Endothelial cell of umbilical vein (primary cell): ENCODE results near the gene PLEKHA5. TPM values are rescaled to one million over a fixed set of nuclear protein-coding genes. Genes with fewer than 3 reads are reported as not detected.

ENCODE experiments used
- BruUV-seq: library from RNA; stranded (reverse); fragments of 400-500 nt; replicated peaks from 2 replicates; lab custom pipeline; 2021; lab: Mats Ljungman, UMichigan
- CTCF ChIA-PET: fragments of 300-600, 350-600 bp; sonication (Branson Sonifier 250); formaldehyde crosslinking; loops from one replicate; lab custom pipeline; 2021; ENCODE audit warnings: antibody characterized with exemption, inconsistent platforms; lab: Charles Lee
- POLR2A ChIA-PET: fragments of 300-600, 350-600 bp; sonication (Branson Sonifier 250); formaldehyde crosslinking; loops from one replicate; lab custom pipeline; 2021; ENCODE audit warnings: antibody characterized with exemption, inconsistent platforms; lab: Charles Lee
- DNase-seq: peaks from one replicate; pipeline ENCODE4 v3.0.0-alpha.2; 2011; ENCODE audit warnings: low read depth, low spot score
- FAIRE-seq: peaks from 2 replicates; lab custom pipeline; 2011; peaks lifted over from hg19 to GRCh38; lab: Jason Lieb, UNC
- H2AFZ ChIP-seq: 2 replicates; pipeline ENCODE4 v1.6.0; 2012; ENCODE audit warnings: low read depth, low read length, control low read depth, inconsistent platforms
- H3K27ac ChIP-seq: 2 replicates; pipeline ENCODE4 v1.5.1; 2011; ENCODE audit warnings: low read depth, mild to moderate bottlenecking, control low read depth, low read length, moderate library complexity; ENCODE audit not compliant: insufficient read depth
- H3K27me3 ChIP-seq, 2 experiments: 2 replicates each; pipeline versions ENCODE4 v1.6.0 to v1.6.1; 2011; ENCODE audit warnings: low read length in 2 of 2, mixed read lengths in 1 of 2; ENCODE audit not compliant: control insufficient read depth in 2 of 2, insufficient read depth in 2 of 2
- H3K36me3 ChIP-seq, 2 experiments: 2 replicates in 1 of 2; 3 replicates in 1 of 2; pipeline ENCODE4 v1.5.1; 2011; ENCODE audit warnings: low read length in 2 of 2, mild to moderate bottlenecking in 1 of 2, moderate library complexity in 1 of 2; ENCODE audit not compliant: control insufficient read depth in 2 of 2, insufficient read depth in 2 of 2; ENCODE audit errors: extremely low read depth in 1 of 2
- H3K4me1 ChIP-seq: 3 replicates; pipeline ENCODE4 v1.5.1; 2011; ENCODE audit warnings: mild to moderate bottlenecking, low read length; ENCODE audit not compliant: control insufficient read depth, insufficient read depth; ENCODE audit errors: extremely low read depth
- H3K4me2 ChIP-seq: 2 replicates; pipeline ENCODE4 v1.6.1; 2011; ENCODE audit warnings: low read length, control low read depth, mixed read lengths; ENCODE audit not compliant: insufficient read depth
- H3K4me3 ChIP-seq, 3 experiments: fragments of 200-600 bp in 1 of 3; sonication (generic), shearing (Covaris generic) in 1 of 3; replicated peaks in 1 of 3; 2 replicates each; pipeline ENCODE4 v1.5.1; 2011 to 2016; ENCODE audit warnings: control low read depth in 3 of 3, low read length in 3 of 3, mild to moderate bottlenecking in 2 of 3, inconsistent platforms in 1 of 3, low read depth in 1 of 3, moderate library complexity in 1 of 3; ENCODE audit not compliant: insufficient read depth in 1 of 3
- H3K79me2 ChIP-seq: 2 replicates; pipeline ENCODE4 v1.6.0; 2012; ENCODE audit warnings: low read length, inconsistent platforms; ENCODE audit not compliant: control insufficient read depth, insufficient read depth
- H3K9ac ChIP-seq: replicated peaks from 2 replicates; pipeline ENCODE3; 2011; ENCODE audit warnings: low read length, control low read depth; ENCODE audit not compliant: insufficient read depth; ENCODE audit errors: extremely low read depth
- H3K9me1 ChIP-seq: replicated peaks from 3 replicates; pipeline ENCODE4 v1.6.0; 2011; ENCODE audit warnings: mild to moderate bottlenecking, low read length; ENCODE audit not compliant: control insufficient read depth, insufficient read depth; ENCODE audit errors: extremely low read depth
- H3K9me3 ChIP-seq: replicated peaks from 2 replicates; pipeline ENCODE4 v1.5.1; 2012; ENCODE audit warnings: low read length, inconsistent platforms; ENCODE audit not compliant: control insufficient read depth, insufficient read depth
- H4K20me1 ChIP-seq: replicated peaks from 2 replicates; pipeline ENCODE3; 2011; ENCODE audit warnings: mild to moderate bottlenecking, low read length; ENCODE audit not compliant: control insufficient read depth, insufficient read depth; ENCODE audit errors: extremely low read depth
- CTCF ChIP-seq, 2 donors: IDR thresholded peaks; 1 replicate in 1 of 2; 2 replicates in 1 of 2; pipeline ENCODE4 v1.5.1; 2011; ENCODE audit warnings: low read length in 2 of 2, mild to moderate bottlenecking in 2 of 2, moderate library complexity in 2 of 2, control low read depth in 1 of 2, inconsistent platforms in 1 of 2, low read depth in 1 of 2; ENCODE audit not compliant: insufficient read depth in 1 of 2; ENCODE audit errors: extremely low read depth in 1 of 2
- EZH2 ChIP-seq: IDR thresholded peaks from 2 replicates; pipeline ENCODE4 v1.6.1; 2012; ENCODE audit warnings: borderline replicate concordance, low read depth, mild to moderate bottlenecking, moderate library complexity, low read length, inconsistent platforms; ENCODE audit not compliant: severe bottlenecking
- FOS ChIP-seq: IDR thresholded peaks from 2 replicates; pipeline ENCODE4 v1.6.1; 2011; ENCODE audit warnings: mild to moderate bottlenecking, low read length, moderate library complexity, borderline replicate concordance; ENCODE audit not compliant: insufficient read depth
- GATA2 ChIP-seq: IDR thresholded peaks from 2 replicates; pipeline ENCODE4 v1.7.0; 2011; ENCODE audit warnings: low read depth, mild to moderate bottlenecking, moderate library complexity, mixed read lengths, low read length; ENCODE audit not compliant: insufficient read length, insufficient read depth
- JUN ChIP-seq: IDR thresholded peaks from 2 replicates; pipeline ENCODE4 v1.6.1; 2011; ENCODE audit warnings: borderline replicate concordance, low read depth; ENCODE audit not compliant: insufficient read length, insufficient read depth
- MAX ChIP-seq: IDR thresholded peaks from 2 replicates; pipeline ENCODE4 v1.6.1; 2011; ENCODE audit not compliant: insufficient read depth, insufficient read length
- POLR2A ChIP-seq: IDR thresholded peaks from 2 replicates; pipeline ENCODE4 v1.6.1; 2012; ENCODE audit warnings: low read depth, mild to moderate bottlenecking, control low read depth, low read length
- dilution Hi-C: fragments of 300-500 bp; cut with MboI; formaldehyde crosslinking; loops from one replicate; pipeline ENCODE4 v1.15.0; 2019; ENCODE audit warnings: low sequenced_read_pairs; ENCODE audit not compliant: extremely low pct_ligation_motif_present
- intact Hi-C: fragments of 100-400 bp; cut with micrococcal nuclease; formaldehyde crosslinking; loops from one replicate; pipeline ENCODE4 v1.10.0; 2022
- polyA plus RNA-seq, 4 experiments: library from polyadenylated mRNA; depleted of rRNA in 3 of 4; stranded (reverse) in 3 of 4; unstranded in 1 of 4; fragments of >200 nt; gene quantifications; 2 replicates each; pipeline versions ENCODE4 v1.2.1 to v1.2.3, GENCODE V29; 2011 to 2012; ENCODE audit warnings: missing spikeins in 1 of 4
- total RNA-seq: library from RNA; stranded (reverse); gene quantifications from 2 replicates; pipeline ENCODE4 v1.2.3, GENCODE V29; 2021

PLEKHA5 gene
- total and polyA plus RNA-seq, 2 donors (not counting 3 experiments of a cell fraction or from before 2014, with no cell fraction given), result 2.5 to 12.7 TPM

- intact Hi-C loops, result no loop called here
Measured at GRCh38 chr12:19224746-19225145, 95.2 kb downstream of the PLEKHA5 start.

More at GRCh38 chr12:19224746-19225145, 95.2 kb downstream of the PLEKHA5 start:
- H3K79me2 ChIP-seq, result no peaks in the 10 kb centered on the region
- no peaks in the 10 kb centered on the region for H3K9me1 ChIP-seq
- ChIA-PET POLR2A (no interaction called here), CTCF (interaction anchor here (2.8 kb wide), 1 partner anchor 39 kb away, joined by 11 read pairs; no protein-coding TSS in a partner anchor)
- no peaks in the 10 kb centered on the region for H3K9me3 ChIP-seq
- dilution Hi-C loops, result no loop called here
- no peaks in the 10 kb centered on the region for H3K36me3 ChIP-seq
- H3K4me3 ChIP-seq, result no peak overlapping the region
- H3K4me2 ChIP-seq, result no peak overlapping the region
- H3K9ac ChIP-seq, result no peak overlapping the region
- no peaks in the 10 kb centered on the region for H4K20me1 ChIP-seq
- DNase-seq (no peak), FAIRE-seq (no peak)
- no peaks in the 10 kb centered on the region for H3K4me1 ChIP-seq
- H2AFZ ChIP-seq, result no peak overlapping the region
- no peak for TF ChIP-seq CTCF (IDR thresholded peaks at IDR 0.05; ENCODE audit: extremely low read depth in 1 of 2, insufficient read depth in 1 of 2, low read depth in 1 of 2, low read length in 2 of 2)
- TF ChIP-seq JUN, result no peak
- TF ChIP-seq EZH2, result no peak
- TF ChIP-seq POLR2A, result no peak
- TF ChIP-seq MAX, result no peak
- TF ChIP-seq FOS, result no peak
- TF ChIP-seq GATA2, result no peak
- no TSS peak for BruUV-seq
- H3K27me3 ChIP-seq, result no peaks in the 10 kb centered on the region
- no peak overlapping the region for H3K27ac ChIP-seq
